ENCODE data around the gene RIPOR1. TPM values are rescaled to one million over a fixed set of nuclear protein-coding genes. Genes with fewer than 3 reads are reported as not detected.
"Not testable (repeated sequence)": the region's sequence is repeated elsewhere in the genome, so short reads cannot be mapped to it uniquely, and the experiment has no call there.

RIPOR1 gene
- total RNA-seq, 1 donor = 25.5 TPM

- TF ChIP-seq CTCF (IDR thresholded peaks at IDR 0.05; ENCODE audit: insufficient read depth, low read depth, low read length) = no peak
- H3K4me3 ChIP-seq (ENCODE audit: low read depth, low read length) = no peak overlapping the region
- DNase-seq (ENCODE audit: low read depth) = no peak
These were observed 24.3 kb upstream of the RIPOR1 start for GRCh38 chr16:67504031-67505021.

GRCh38 chr16:67506468-67506867, 22.2 kb upstream of the RIPOR1 start:
- H3K4me3 ChIP-seq (ENCODE audit: low read depth, low read length) = no peak overlapping the region
- DNase-seq (ENCODE audit: low read depth) = no peak
- TF ChIP-seq CTCF (IDR thresholded peaks at IDR 0.05; ENCODE audit: insufficient read depth, low read depth, low read length) = no peak

GRCh38 chr16:67509016-67509415, 19.6 kb upstream of the RIPOR1 start:
- no peak for TF ChIP-seq CTCF (IDR thresholded peaks at IDR 0.05; ENCODE audit: insufficient read depth, low read depth, low read length)
- no peak for DNase-seq (ENCODE audit: low read depth)
- H3K4me3 ChIP-seq (ENCODE audit: low read depth, low read length) = no peak overlapping the region

DNA sequence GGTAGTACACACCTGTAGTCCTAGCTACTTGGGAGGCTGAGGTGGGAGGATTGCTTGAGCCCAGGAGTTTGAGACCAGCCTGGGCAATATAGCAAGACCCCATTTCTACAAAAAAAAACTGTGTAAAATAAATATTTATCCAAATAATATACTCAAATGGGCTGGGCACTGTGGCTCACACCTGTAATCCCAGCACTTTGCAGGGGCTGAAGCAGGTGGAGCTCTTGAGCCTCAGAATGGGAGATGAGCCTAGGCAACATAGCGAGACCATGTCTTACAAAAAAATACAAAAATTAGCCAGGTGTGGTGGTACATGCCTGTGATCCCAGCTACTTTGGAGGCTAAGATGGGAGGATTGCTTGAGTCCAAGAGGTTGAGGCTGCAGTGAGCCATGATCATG, 14.7 kb upstream of the RIPOR1 start:
- not testable (repeated sequence) for H3K4me3 ChIP-seq (ENCODE audit: low read depth, low read length); DNase-seq (ENCODE audit: low read depth)

DNA sequence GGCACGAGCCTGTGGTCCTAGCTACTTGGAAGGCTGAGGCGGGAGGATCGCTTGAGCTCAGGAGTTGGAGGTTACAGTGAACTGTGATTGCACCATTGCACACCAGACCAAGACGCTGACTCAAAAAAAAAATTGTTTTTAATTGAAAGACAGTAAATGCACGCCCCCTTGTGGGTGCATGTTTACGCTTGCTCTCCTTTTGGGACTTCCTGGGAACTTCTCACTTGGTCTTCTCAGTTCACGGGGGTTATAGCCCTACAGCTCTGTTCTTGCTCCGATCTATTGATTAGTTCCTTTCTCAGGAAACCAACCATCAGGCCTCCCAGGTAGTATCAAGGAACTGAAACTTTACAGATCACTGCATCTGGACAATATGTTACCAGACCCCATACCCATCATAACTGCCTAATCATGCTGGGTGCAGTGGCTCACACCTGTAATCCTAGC, 14.2 kb upstream of the RIPOR1 start:
- peak; percentile 89 for DNase-seq (ENCODE audit: low read depth)
- no peak overlapping the region for H3K4me3 ChIP-seq (ENCODE audit: low read depth, low read length)
- TF ChIP-seq CTCF (IDR thresholded peaks at IDR 0.05; ENCODE audit: insufficient read depth, low read depth, low read length) = peak; percentile 64

DNA sequence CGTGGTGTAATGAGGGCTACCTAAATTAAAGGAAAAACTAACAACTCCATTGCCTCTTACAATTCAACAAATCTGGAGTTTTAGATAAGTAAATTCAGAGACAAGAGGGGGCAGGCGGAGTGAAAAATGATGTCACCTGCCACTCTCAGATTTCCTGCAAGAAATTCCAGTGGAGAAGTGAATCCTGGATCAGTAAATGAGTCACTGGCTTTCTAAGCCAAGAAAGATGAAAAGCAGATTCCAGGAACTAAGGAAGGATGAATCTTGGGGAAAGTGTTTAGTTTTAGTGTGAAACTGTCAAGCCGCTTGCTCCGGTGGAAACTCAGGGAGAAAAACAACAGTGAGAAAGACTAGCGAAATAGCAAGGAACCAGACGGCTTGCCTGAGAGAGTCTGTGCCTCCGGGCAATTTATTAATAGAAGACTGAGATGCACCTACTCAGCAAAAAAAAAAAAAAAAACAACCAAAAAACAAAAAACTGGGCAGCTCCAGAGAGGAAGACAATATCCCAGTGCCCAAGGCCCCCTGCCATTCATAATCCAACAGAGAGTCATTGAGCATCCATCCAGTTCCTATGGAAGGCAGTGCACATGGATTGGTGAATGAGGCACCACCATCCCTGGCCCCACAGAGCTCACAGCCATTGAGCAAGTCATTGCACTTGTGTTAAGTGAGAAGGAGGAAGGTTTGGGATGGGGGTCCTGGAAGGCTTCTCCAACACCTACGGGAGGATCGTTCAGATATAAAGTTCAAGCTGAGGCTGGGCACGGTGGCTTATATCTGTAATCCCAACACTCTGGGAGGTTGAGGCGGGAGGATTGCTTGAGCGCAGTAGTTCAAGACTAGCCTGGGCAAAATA, 12.1 kb upstream of the RIPOR1 start:
- H3K4me3 ChIP-seq (ENCODE audit: low read depth, low read length) = no peak overlapping the region
- TF ChIP-seq CTCF (IDR thresholded peaks at IDR 0.05; ENCODE audit: insufficient read depth, low read depth, low read length) = no peak
- DNase-seq (ENCODE audit: low read depth) = peak; percentile 67

- no peak for DNase-seq (ENCODE audit: low read depth)
- H3K4me3 ChIP-seq (ENCODE audit: low read depth, low read length) = no peak overlapping the region
- TF ChIP-seq CTCF (IDR thresholded peaks at IDR 0.05; ENCODE audit: insufficient read depth, low read depth, low read length) = no peak
These were observed 11.5 kb upstream of the RIPOR1 start for GRCh38 chr16:67517155-67517445.
